ENCODE measurements around the gene GFAP. TPM values are rescaled to one million over a fixed set of nuclear protein-coding genes. Genes with fewer than 3 reads are reported as not detected.

The GFAP gene
- total and polyA plus RNA-seq, 5 donors from 2014 or later: not detected

DNA sequence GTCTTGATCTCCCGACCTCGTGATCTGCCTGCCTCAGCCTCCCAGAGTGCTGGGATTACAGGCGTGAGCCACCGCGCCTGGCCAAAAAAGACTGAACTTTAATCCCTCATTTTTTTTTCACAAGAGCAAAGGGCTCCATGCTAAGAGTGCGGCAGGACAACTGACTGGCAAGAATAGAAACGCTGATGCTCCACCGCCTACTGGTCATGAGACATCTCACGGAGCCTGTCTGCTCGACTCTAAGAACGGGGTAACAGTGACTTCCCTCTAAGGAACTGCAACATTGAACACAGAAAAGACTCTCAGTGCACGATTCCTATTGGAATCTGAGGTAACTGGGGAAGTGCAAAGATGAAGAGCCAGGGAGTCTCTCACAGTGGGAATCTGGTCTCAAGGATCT lies 43.7 kb downstream of the GFAP start:
- Mint-ChIP-seq H3K36me3 (peaks cover 38% of the 10 kb centered on the region), H3K27me3 (no peaks in the 10 kb centered on the region), H3K27ac (no peak overlapping the region), H3K4me1 (no peaks in the 10 kb centered on the region), H3K4me3 (no peak overlapping the region), H3K9me3 (no peaks in the 10 kb centered on the region)
- no peak for ATAC-seq (ENCODE audit: low read depth in 2 of 2)
- H3K27ac ChIP-seq (ENCODE audit: insufficient read depth, low read length, poor library complexity, severe bottlenecking): no peak overlapping the region
- H3K4me3 ChIP-seq (ENCODE audit: low read depth, low read length): no peak overlapping the region
- no peaks in the 10 kb centered on the region for H3K4me1 ChIP-seq (ENCODE audit: control insufficient read depth, insufficient read depth, low read length, poor library complexity, severe bottlenecking)
- no peaks in the 10 kb centered on the region for H3K27me3 ChIP-seq (ENCODE audit: control insufficient read depth, insufficient read depth, low read length)
- H3K36me3 ChIP-seq (ENCODE audit: control insufficient read depth, insufficient read depth, low read length): peaks cover 81% of the 10 kb centered on the region
- no peaks in the 10 kb centered on the region for H3K9me3 ChIP-seq (ENCODE audit: control insufficient read depth in 2 of 2, low read length in 2 of 2)
- no peak for DNase-seq

- H3K27me3 ChIP-seq (ENCODE audit: control insufficient read depth, insufficient read depth, low read length): no peaks in the 10 kb centered on the region
- DNase-seq (no peak), ATAC-seq (ENCODE audit: low read depth in 2 of 2) (no peak)
- no peak overlapping the region for H3K4me3 ChIP-seq (ENCODE audit: low read depth, low read length)
- H3K27me3 Mint-ChIP-seq: no peaks in the 10 kb centered on the region
- peaks cover 0 to 6% (median 0%) of the 10 kb centered on the region in 4 donors for H3K4me1 Mint-ChIP-seq
- no peaks in the 10 kb centered on the region for H3K4me1 ChIP-seq (ENCODE audit: control insufficient read depth, insufficient read depth, low read length, poor library complexity, severe bottlenecking)
- H3K27ac ChIP-seq (ENCODE audit: insufficient read depth, low read length, poor library complexity, severe bottlenecking): no peak overlapping the region
- H3K27ac Mint-ChIP-seq: peak overlapping the region in 1 of 3 donors; percentile 17
- peaks cover 79% of the 10 kb centered on the region for H3K36me3 ChIP-seq (ENCODE audit: control insufficient read depth, insufficient read depth, low read length)
- peaks cover 43% of the 10 kb centered on the region for H3K36me3 Mint-ChIP-seq
- no peaks in the 10 kb centered on the region for H3K9me3 Mint-ChIP-seq
- H3K4me3 Mint-ChIP-seq: no peak overlapping the region
- no peaks in the 10 kb centered on the region for H3K9me3 ChIP-seq (ENCODE audit: control insufficient read depth in 2 of 2, low read length in 2 of 2)
These were observed 47.5 kb downstream of the GFAP start for GRCh38 chr17:44867841-44868240.

DNA sequence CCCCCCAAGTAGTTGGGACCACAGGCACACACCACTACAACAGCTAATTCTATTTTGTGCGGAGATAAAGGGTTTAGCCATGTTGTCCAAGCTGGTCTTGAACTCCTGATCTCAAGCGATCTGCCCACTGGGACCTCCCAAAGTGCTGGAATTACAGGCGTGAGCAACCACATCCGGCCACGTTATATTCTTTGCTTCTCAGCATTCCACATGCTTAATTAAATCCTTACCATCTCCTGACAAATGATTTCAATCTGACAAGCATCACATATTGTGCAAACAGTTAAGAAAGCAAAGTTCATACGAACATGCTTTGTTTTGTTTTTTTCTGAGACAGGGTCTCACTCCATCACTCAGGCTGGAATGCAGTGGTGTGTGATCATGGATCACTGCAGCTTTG lies 49.4 kb downstream of the GFAP start:
- Histone ChIP-seq H3K9me3 (ENCODE audit: control insufficient read depth in 2 of 2, low read length in 2 of 2) (no peaks in the 10 kb centered on the region), H3K27ac (ENCODE audit: insufficient read depth, low read length, poor library complexity, severe bottlenecking) (no peak overlapping the region), H3K36me3 (ENCODE audit: control insufficient read depth, insufficient read depth, low read length) (peaks cover 76% of the 10 kb centered on the region), H3K4me1 (ENCODE audit: control insufficient read depth, insufficient read depth, low read length, poor library complexity, severe bottlenecking) (no peaks in the 10 kb centered on the region), H3K27me3 (ENCODE audit: control insufficient read depth, insufficient read depth, low read length) (no peaks in the 10 kb centered on the region), H3K4me3 (ENCODE audit: low read depth, low read length) (no peak overlapping the region)
- Mint-ChIP-seq H3K9me3 (no peaks in the 10 kb centered on the region), H3K4me3 (no peak overlapping the region), H3K27ac (no peak overlapping the region), H3K27me3 (no peaks in the 10 kb centered on the region), H3K4me1 (peaks cover 0 to 6% (median 0%) of the 10 kb centered on the region in 4 donors), H3K36me3 (peaks cover 40% of the 10 kb centered on the region)
- ATAC-seq (ENCODE audit: low read depth in 2 of 2) (no peak), DNase-seq (no peak)

DNA sequence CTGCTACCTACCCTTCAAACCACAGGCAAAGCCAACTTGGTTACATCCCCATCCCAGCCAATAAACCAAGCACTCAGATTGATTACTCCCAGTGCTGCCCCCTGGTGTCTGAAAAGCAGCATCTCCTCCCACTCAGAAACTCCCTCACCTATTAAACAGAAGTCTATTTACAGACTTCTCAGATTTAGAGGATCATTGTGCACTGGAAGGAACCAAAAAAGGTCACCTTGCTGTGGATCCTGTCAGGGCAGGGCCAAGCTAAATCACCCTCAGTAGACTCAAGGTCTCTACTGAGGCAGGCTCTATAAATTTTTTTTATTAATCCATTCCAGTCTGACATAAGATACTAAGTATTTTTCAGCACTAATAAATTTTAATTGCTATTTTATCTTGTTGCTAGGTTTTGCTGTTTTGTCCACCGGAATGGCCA lies 50.1 kb downstream of the GFAP start:
- H3K36me3 Mint-ChIP-seq: peaks cover 41% of the 10 kb centered on the region
- H3K4me1 Mint-ChIP-seq: peaks cover 0 to 6% (median 0%) of the 10 kb centered on the region in 4 donors
- no peaks in the 10 kb centered on the region for H3K27me3 ChIP-seq (ENCODE audit: control insufficient read depth, insufficient read depth, low read length)
- no peaks in the 10 kb centered on the region for H3K27me3 Mint-ChIP-seq
- H3K9me3 ChIP-seq (ENCODE audit: control insufficient read depth in 2 of 2, low read length in 2 of 2): no peaks in the 10 kb centered on the region
- H3K27ac Mint-ChIP-seq: no peak overlapping the region
- no peak overlapping the region for H3K4me3 ChIP-seq (ENCODE audit: low read depth, low read length)
- peak; percentile 56 to 81 (median 72) for DNase-seq
- no peaks in the 10 kb centered on the region for H3K4me1 ChIP-seq (ENCODE audit: control insufficient read depth, insufficient read depth, low read length, poor library complexity, severe bottlenecking)
- no peak overlapping the region for H3K27ac ChIP-seq (ENCODE audit: insufficient read depth, low read length, poor library complexity, severe bottlenecking)
- no peaks in the 10 kb centered on the region for H3K9me3 Mint-ChIP-seq
- H3K4me3 Mint-ChIP-seq: no peak overlapping the region
- ATAC-seq (ENCODE audit: low read depth in 2 of 2): peak; percentile 65 to 71
- H3K36me3 ChIP-seq (ENCODE audit: control insufficient read depth, insufficient read depth, low read length): peaks cover 80% of the 10 kb centered on the region

DNA sequence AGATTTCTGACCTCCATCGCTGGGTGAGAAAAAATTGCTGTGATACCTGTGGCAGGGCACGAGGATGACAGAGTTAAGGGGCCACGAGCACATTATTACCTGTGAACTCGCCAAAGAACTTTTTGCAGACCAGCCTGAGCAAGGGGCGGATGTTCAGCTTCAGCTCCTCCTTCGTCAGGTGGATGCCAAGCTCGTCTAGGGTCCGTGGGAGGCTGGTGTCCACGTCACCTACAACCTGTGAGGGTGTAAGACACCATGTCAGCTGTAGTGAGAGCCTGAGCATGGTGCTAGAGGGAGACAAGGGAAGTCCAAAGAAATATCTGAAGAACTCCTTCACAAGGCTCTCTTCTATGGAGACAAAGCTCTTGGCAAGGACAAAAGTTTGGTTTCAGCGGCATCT lies 50.5 kb downstream of the GFAP start:
- Histone ChIP-seq H3K4me1 (ENCODE audit: control insufficient read depth, insufficient read depth, low read length, poor library complexity, severe bottlenecking) (no peaks in the 10 kb centered on the region), H3K27ac (ENCODE audit: insufficient read depth, low read length, poor library complexity, severe bottlenecking) (no peak overlapping the region), H3K4me3 (ENCODE audit: low read depth, low read length) (no peak overlapping the region), H3K27me3 (ENCODE audit: control insufficient read depth, insufficient read depth, low read length) (no peaks in the 10 kb centered on the region), H3K9me3 (ENCODE audit: control insufficient read depth in 2 of 2, low read length in 2 of 2) (no peaks in the 10 kb centered on the region), H3K36me3 (ENCODE audit: control insufficient read depth, insufficient read depth, low read length) (peaks cover 80% of the 10 kb centered on the region)
- H3K4me1 Mint-ChIP-seq: peaks cover 0 to 6% (median under 1%) of the 10 kb centered on the region in 4 donors
- no peaks in the 10 kb centered on the region for H3K9me3 Mint-ChIP-seq
- no peak overlapping the region for H3K4me3 Mint-ChIP-seq
- H3K27me3 Mint-ChIP-seq: no peaks in the 10 kb centered on the region
- no peak for DNase-seq
- no peak for ATAC-seq (ENCODE audit: low read depth in 2 of 2)
- H3K36me3 Mint-ChIP-seq: peaks cover 41% of the 10 kb centered on the region
- H3K27ac Mint-ChIP-seq: no peak overlapping the region

GRCh38 chr17:44863061-44863918 lies 52.0 kb downstream of the GFAP start:
- peaks cover 0 to 6% (median 2%) of the 10 kb centered on the region in 4 donors for H3K4me1 Mint-ChIP-seq
- H3K36me3 Mint-ChIP-seq: peaks cover 42% of the 10 kb centered on the region
- H3K36me3 ChIP-seq (ENCODE audit: control insufficient read depth, insufficient read depth, low read length): peaks cover 80% of the 10 kb centered on the region
- H3K4me1 ChIP-seq (ENCODE audit: control insufficient read depth, insufficient read depth, low read length, poor library complexity, severe bottlenecking): no peaks in the 10 kb centered on the region
- no peaks in the 10 kb centered on the region for H3K27me3 Mint-ChIP-seq
- no peak overlapping the region for H3K27ac Mint-ChIP-seq
- ATAC-seq (ENCODE audit: low read depth in 2 of 2): no peak
- H3K9me3 Mint-ChIP-seq: no peaks in the 10 kb centered on the region
- no peak overlapping the region for H3K4me3 Mint-ChIP-seq
- H3K27me3 ChIP-seq (ENCODE audit: control insufficient read depth, insufficient read depth, low read length): no peaks in the 10 kb centered on the region
- H3K27ac ChIP-seq (ENCODE audit: insufficient read depth, low read length, poor library complexity, severe bottlenecking): no peak overlapping the region
- no peak overlapping the region for H3K4me3 ChIP-seq (ENCODE audit: low read depth, low read length)
- no peak for DNase-seq
- H3K9me3 ChIP-seq (ENCODE audit: control insufficient read depth in 2 of 2, low read length in 2 of 2): no peaks in the 10 kb centered on the region

GRCh38 chr17:44862278-44862914 lies 52.9 kb downstream of the GFAP start:
- peaks cover 0 to 6% (median 2%) of the 10 kb centered on the region in 4 donors for H3K4me1 Mint-ChIP-seq
- H3K36me3 ChIP-seq (ENCODE audit: control insufficient read depth, insufficient read depth, low read length): peaks cover 79% of the 10 kb centered on the region
- no peak overlapping the region for H3K27ac ChIP-seq (ENCODE audit: insufficient read depth, low read length, poor library complexity, severe bottlenecking)
- H3K27me3 ChIP-seq (ENCODE audit: control insufficient read depth, insufficient read depth, low read length): no peaks in the 10 kb centered on the region
- H3K27me3 Mint-ChIP-seq: no peaks in the 10 kb centered on the region
- peaks cover 35% of the 10 kb centered on the region for H3K36me3 Mint-ChIP-seq
- no peak for DNase-seq
- no peak overlapping the region for H3K4me3 ChIP-seq (ENCODE audit: low read depth, low read length)
- ATAC-seq (ENCODE audit: low read depth in 2 of 2): no peak
- H3K9me3 ChIP-seq (ENCODE audit: control insufficient read depth in 2 of 2, low read length in 2 of 2): no peaks in the 10 kb centered on the region
- peak overlapping the region in 1 of 4 donors; percentile 75 for H3K4me3 Mint-ChIP-seq
- no peaks in the 10 kb centered on the region for H3K9me3 Mint-ChIP-seq
- H3K27ac Mint-ChIP-seq: no peak overlapping the region
- H3K4me1 ChIP-seq (ENCODE audit: control insufficient read depth, insufficient read depth, low read length, poor library complexity, severe bottlenecking): no peaks in the 10 kb centered on the region
